HG03521 (cell line): ENCODE measurements around the gene STK11.
A peak's percentile ranks its signal among the peaks of the same experiment; 100 is the strongest.

ENCODE experiments used
- ATAC-seq: cut with Tn5 transposase; IDR thresholded peaks from one replicate; pipeline ENCODE4 v1.9.1; 2021; ENCODE audit warnings: mild to moderate bottlenecking, moderate library complexity; ENCODE audit not compliant: unreplicated experiment

The STK11 gene

GRCh38 chr19:1269065-1269477 is 63.5 kb downstream of the STK11 start, which contains the start of gene CIRBP:
Gene CIRBP (plus strand): TSS chr19:1269332. CDS start chr19:1270934, 1,602 bp downstream.
- ATAC-seq = peak; percentile 55

GRCh38 chr19:1269478-1270212 is 64.1 kb downstream of the STK11 start:
- peak; percentile 18 for ATAC-seq

- ATAC-seq = no peak
Observed at GRCh38 chr19:1270213-1270853, 64.8 kb downstream of the STK11 start.

GRCh38 chr19:1270854-1271527 is 65.4 kb downstream of the STK11 start:
- ATAC-seq = no peak

GRCh38 chr19:1271528-1272422 is 66.2 kb downstream of the STK11 start:
- no peak for ATAC-seq

GRCh38 chr19:1272423-1273262 is 67.1 kb downstream of the STK11 start:
- ATAC-seq = no peak

GRCh38 chr19:1273263-1274041 is 67.9 kb downstream of the STK11 start:
- no peak for ATAC-seq

- no peak for ATAC-seq
Observed at GRCh38 chr19:1274081-1274851, 68.7 kb downstream of the STK11 start.

- ATAC-seq = no peak
Observed at GRCh38 chr19:1274852-1275259, 69.3 kb downstream of the STK11 start.

GRCh38 chr19:1275260-1275975 is 69.8 kb downstream of the STK11 start, which contains the start of gene FAM174C:
Gene FAM174C (plus strand): TSS chr19:1275530. CDS start chr19:1275550, 20 bp downstream.
- peak; percentile 74 for ATAC-seq

GRCh38 chr19:1275976-1276627 is 70.5 kb downstream of the STK11 start:
- ATAC-seq = no peak

GRCh38 chr19:1276628-1277022 is 71.0 kb downstream of the STK11 start:
- no peak for ATAC-seq

- no peak for ATAC-seq
Observed at GRCh38 chr19:1277061-1277460, 71.5 kb downstream of the STK11 start.
